A172 (cell line): ENCODE measurements around the gene F8. TPM values are rescaled to one million over a fixed set of nuclear protein-coding genes. Genes with fewer than 3 reads are reported as not detected.
"Not testable (repeated sequence)": the region's sequence is repeated elsewhere in the genome, so short reads cannot be mapped to it uniquely, and the experiment has no call there.

Source experiments
- DNase-seq: peaks from one replicate; pipeline ENCODE4 v3.0.0-alpha.2; 2015; ENCODE audit warnings: low spot score
- total RNA-seq: library from RNA; depleted of rRNA; stranded (reverse); fragments of >200 nt; shearing (Covaris generic); gene quantifications from 2 replicates; pipeline ENCODE4 v1.2.3, GENCODE V29; 2014

F8 gene
- total RNA-seq, 1 experiment from 2014 or later = 19.9 TPM

DNA sequence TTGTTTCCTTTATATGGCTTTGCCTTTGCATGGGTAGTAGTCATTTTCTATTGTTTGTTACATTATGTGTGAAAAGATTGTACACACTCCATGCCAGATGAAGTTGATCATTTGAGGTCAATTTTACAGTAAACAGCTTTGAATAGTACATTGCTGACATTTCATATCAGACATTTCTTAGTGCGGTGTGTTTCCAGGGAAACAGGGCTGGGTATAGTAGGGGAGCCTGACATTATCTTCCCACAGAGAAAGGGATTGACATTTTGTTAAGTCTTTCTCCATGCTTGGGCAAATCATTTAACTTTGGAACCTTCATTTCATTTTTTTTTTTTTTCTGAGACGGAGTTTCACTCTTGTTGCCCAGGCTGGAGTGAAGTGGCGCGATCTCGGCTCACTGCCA is 9.1 kb upstream of the F8 start:
- DNase-seq = no peak

- no peak for DNase-seq
Observed at GRCh38 chrX:155028877-155029291, 6.4 kb upstream of the F8 start.

GRCh38 chrX:155028129-155028528 is 5.6 kb upstream of the F8 start:
- DNase-seq = peak; percentile 6

GRCh38 chrX:155027509-155028066 is 5.1 kb upstream of the F8 start:
- DNase-seq = peak; percentile 55

- peak; percentile 94 for DNase-seq
Observed at GRCh38 chrX:155026727-155027508, 4.4 kb upstream of the F8 start, which contains the start of gene FUNDC2. TSS of gene FUNDC2 (plus strand) at chrX:155026844. CDS start at chrX:155026939, 95 bp downstream.

DNA sequence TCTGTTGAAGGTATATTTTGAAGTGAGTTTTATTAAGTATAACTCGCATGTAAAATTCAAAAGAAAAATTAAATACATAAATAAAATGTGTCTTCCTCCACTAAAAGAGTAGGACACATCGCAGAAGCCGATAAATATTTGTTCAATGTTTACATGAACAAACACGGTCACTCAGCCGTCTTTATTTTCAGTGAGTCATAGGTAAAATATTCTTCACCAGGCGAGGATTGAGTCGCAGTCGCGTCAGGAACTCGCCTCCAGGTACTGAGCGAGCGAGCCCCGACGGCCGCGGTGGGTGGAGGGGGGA is 3.9 kb upstream of the F8 start:
- no peak for DNase-seq

- DNase-seq = no peak
Observed at GRCh38 chrX:155023907-155024833, 1.6 kb upstream of the F8 start.

DNA sequence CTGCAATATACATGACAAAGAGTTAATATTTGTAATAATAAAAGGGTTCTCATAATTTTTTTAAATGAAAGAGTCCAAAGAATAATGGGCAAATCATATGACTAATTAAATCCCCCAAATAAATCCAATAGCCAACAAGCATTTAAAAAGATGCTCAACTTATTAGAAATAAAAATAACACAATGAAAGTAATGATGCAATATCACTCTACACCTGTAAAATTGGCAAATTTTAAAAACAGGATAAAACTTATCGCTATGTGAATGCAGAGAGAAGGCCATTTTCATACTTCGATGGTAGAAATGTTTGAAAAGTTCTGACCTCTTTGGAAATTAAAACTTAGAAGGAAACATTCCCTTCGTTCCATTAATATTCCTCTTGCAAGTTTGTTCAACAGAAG is 1.9 kb downstream of the F8 start:
- DNase-seq = no peak

- no peak for DNase-seq
Observed at GRCh38 chrX:155009994-155010472, 12.5 kb downstream of the F8 start.

DNA sequence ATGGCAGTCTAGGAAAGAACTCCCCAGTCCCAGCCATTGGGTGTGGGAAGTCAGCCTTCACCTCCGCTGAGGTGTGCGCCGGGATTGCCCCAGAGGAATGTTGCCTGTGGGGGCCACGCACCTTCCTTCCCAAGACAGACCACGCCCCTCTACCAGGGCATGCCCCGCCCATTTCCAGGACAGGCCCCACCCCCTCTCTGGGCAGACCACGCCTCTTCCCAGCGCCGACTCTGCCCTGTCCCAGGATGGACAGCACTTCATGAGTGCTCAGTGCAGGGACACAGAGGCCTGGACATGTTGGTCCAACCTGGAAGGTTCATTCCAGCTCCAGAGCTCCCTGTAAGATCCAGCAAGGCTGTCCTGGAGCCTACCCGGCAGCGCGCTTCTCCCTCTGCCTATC is 13.9 kb downstream of the F8 start:
- DNase-seq = not testable (repeated sequence)

DNA sequence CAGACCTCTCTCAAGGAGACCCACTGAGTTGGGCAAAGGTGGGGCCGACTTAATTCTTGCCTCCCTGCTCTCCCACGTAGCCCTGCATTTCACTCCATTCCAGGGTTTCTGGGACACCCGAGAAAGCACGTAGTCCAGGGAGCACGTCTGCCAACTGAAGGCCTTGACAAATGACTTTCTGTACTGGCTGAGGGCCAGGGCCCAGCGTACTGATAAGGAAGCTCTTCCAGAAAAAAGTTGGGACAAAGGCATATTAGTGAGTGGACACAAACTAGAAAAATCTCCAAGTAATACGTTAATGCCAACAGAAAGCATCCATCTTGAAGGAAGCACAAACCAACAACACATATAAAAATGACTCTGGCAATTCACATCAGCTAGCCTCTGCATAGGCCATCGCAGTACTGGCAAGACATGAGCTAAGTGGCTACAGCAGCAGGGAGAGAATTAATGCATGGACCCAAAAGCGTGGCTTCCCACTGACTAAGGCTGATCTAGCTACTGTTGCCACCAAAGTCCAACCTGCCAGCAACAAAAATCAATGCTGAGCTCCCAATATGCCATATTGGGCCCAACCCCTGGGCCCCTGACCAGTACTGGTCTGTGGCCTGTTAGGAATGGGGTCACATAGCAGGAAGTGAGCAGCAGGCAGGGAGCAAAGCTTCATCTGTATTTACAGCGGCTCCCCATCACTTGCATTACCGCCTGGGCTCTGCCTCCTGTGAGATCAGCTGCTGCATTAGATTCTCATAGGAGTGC is 15.4 kb downstream of the F8 start:
- not testable (repeated sequence) for DNase-seq

DNA sequence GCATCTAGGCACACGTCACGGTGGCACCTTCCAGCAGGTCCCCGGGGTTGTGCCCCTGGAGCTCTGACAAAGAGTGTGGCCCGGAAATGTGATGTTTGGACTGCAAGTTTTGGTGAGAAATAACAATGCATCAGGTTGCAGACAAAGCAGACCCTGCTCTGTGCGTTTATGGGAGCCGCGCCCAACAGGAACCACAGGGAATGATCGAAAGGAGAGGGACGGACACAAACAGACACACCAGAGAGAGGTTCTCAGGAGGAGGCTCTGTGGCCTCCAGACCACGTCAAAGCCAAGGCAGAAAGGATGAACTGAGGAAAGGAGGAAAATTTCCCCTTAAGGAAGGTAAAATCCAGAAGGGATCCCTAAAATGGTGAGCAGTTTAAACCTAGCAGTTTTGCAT is 16.1 kb downstream of the F8 start:
- DNase-seq = not testable (repeated sequence)

DNA sequence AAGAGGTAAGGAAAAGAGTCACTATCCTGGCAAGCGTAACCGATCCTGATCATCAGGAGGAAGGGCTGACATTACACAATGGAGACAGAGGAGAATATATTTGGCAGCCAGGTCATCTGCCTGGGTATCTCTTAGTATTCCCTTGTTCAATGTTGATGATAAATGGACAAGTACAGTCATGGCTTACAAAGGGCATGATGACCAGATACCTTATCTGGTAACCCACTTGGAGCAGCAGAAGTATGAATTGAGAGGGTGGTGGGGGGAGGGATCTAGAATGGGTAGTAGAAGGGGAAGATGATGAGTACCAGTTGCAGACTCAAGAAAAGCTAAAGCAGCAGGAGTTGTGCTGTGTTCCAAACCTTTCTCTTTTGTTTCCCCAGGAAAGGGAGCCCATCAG is 17.3 kb downstream of the F8 start:
- no peak for DNase-seq

DNA sequence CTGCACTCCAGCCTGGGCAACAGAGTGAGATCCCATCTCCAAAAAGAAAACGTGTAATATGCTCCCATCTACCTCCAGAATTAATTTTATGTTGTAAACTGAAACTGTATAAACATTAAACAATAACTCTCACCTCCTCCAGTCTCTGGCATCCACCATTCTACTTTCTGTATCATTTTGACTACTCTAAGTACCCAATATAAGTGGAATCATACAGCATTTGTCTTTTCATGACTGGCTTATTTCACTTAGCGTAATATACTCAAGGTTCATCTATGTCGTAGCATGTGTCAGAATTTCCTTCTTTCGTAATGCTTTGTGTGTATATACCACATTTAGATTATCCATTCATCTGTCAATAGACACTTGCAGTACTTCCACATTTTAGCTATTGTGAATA is 20.6 kb downstream of the F8 start:
- DNase-seq = no peak

DNA sequence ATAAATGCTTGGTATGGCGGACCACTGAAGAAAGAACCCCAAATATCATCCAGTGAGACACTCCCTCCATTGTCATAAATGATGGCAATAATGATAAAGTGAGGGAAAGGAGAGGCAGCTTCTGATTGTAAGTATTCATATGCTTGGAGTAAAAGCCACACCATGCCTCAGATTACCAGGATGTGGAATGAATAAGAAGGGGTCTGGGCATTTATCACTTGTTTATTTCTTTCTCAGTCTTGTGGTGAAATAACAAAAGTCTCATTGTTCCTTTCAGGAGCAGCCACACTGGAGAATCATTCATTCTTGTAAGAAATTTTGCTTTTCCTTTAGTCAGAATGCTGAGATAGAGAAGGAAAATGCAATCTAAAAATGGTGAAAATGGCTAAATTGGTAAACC is 21.7 kb downstream of the F8 start:
- DNase-seq = no peak

GRCh38 chrX:154998204-154998880 is 24.2 kb downstream of the F8 start:
- DNase-seq = no peak

- DNase-seq = no peak
Observed at GRCh38 chrX:154991476-154991875, 31.0 kb downstream of the F8 start.

GRCh38 chrX:154991039-154991438 is 31.5 kb downstream of the F8 start:
- DNase-seq = no peak

GRCh38 chrX:154990496-154990895 is 32.0 kb downstream of the F8 start:
- DNase-seq = no peak

DNA sequence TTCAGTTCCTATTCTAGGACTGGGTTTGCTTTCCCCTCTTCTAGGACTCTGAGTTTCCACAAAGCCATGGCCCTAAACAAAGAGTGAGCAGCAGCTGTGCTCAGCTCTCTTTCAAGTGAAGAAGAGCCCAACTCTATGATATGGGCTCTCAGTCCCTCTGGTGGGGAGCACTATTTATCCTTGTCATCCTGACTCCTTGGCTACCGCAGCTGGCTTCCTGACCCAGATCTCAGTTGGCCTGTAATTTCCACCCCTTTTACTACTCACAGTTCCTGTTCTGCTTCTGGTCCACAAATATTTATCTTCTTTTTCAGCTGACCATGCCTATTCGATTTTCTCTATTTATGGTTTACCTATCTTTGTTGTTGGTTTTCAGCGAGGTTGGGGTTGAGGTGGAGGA is 33.8 kb downstream of the F8 start:
- no peak for DNase-seq

DNA sequence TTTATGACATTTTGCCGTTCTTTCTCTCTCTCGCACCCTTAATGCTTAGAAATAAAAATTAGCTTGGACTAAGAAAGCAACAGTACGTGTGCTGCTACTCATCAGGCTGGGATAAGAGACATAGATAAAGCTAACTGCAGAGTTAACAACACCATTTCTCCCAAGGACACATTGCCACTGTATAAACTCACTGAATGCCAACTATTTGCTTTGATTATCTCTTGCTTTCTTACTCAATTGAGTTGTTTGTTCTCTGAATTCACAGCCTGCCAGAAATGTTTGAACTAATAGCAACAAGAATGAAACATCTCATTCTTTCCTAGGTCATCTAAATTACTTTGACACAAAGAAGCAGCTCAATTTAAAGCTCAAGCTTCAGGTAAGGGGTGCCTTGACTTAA is 34.6 kb downstream of the F8 start:
- DNase-seq = no peak
